ENCODE results near the gene CERT1.

GRCh38 chr5:75364571-75365280 lies 146.7 kb downstream of the CERT1 start:
- peak; percentile 25; the same call in 1 of the 2 replicates for TF ChIP-seq POLR2AphosphoS5 (IDR thresholded peaks at IDR 0.05; ENCODE audit: borderline replicate concordance, low read depth, low read length)
- no peak for TF ChIP-seq EZH2 (IDR thresholded peaks at IDR 0.05)
- no peak for TF ChIP-seq FOXP2 (optimal IDR thresholded peaks at IDR 0.05; ENCODE audit: control extremely low read depth, extremely low read length, insufficient read depth)
